Right ventricle myocardium inferior (tissue), 1 donor: ENCODE results near the gene PTPRN. TPM values are rescaled to one million over a fixed set of nuclear protein-coding genes. Genes with fewer than 3 reads are reported as not detected.
A peak's percentile ranks its signal among the peaks of the same experiment; 100 is the strongest.
"Not testable (repeated sequence)": the region's sequence is repeated elsewhere in the genome, so short reads cannot be mapped to it uniquely, and the experiment has no call there.

Source experiments
- ATAC-seq: fragments of 200-7000 bp; cut with Tn5 transposase; one replicate; pipeline ENCODE4 v1.9.1; 2020; ENCODE audit warnings: mild to moderate bottlenecking, moderate library complexity
- DNase-seq: peaks from one replicate; pipeline ENCODE4 v3.0.0; 2021; ENCODE audit errors: missing footprints
- intact Hi-C: fragments of 100-400 bp; cut with DNase I; formaldehyde crosslinking; loops from one replicate; pipeline ENCODE4 v1.11.0; 2022
- total RNA-seq: library from RNA; stranded (reverse); fragmentation: NEBNext Ultra II Directional; extraction: Animal tissue kit (Norgen Biotek cat#: 25700); gene quantifications from one replicate; pipeline ENCODE4 v1.2.1, GENCODE V29; 2021
- donor health status: DM: no; HTN: yes; CAD: no; lungs with severe emphysema.

The PTPRN gene
- total RNA-seq, 1 donor from 2014 or later: not detected

- intact Hi-C loops: loop anchor here (1.0 to 5.0 kb wide), 5 partner anchors 16 to 109 kb away; partner anchors contain the start of genes ANKZF1, ATG9A, CNPPD1 and DNPEP
- ATAC-seq (no peak), DNase-seq (no peak)
Measured at GRCh38 chr2:219278655-219279150, 30.5 kb downstream of the PTPRN start.

- intact Hi-C loops: loop anchor here (2.0 to 5.0 kb wide), 4 partner anchors 23 to 109 kb away; partner anchors contain the start of genes ANKZF1, ATG9A, CNPPD1 and DNPEP
- peak; percentile 91 for DNase-seq
- peak; percentile 15 for ATAC-seq
Measured at GRCh38 chr2:219277703-219278654, 31.2 kb downstream of the PTPRN start.

GRCh38 chr2:219274361-219274921 is 34.8 kb downstream of the PTPRN start:
- DNase-seq (no peak), ATAC-seq (no peak)
- intact Hi-C loops: no loop called here

DNA sequence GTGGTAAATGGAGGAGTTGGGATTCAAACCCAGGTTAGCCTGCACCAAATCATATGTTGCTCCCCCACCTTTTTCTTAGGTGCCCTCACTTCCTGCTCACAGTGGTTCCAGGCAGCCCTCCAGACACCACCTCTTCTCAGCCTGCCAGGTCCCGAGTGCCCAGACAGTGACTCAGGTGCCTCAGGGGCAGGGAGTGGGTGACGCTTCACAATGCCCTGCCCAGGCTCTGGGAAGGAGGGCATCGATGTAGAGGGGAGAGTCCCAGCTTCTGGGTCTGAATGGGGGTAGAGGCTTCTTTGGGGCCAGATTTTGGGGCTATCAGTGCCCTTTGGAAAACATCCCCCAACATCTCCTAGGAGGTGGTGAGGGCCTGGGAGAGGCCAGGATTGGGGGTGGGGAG is 35.3 kb downstream of the PTPRN start:
- ATAC-seq: no peak
- intact Hi-C loops: no loop called here
- no peak for DNase-seq

- ATAC-seq: no peak
- intact Hi-C loops: no loop called here
Measured at GRCh38 chr2:219272995-219273394, 36.2 kb downstream of the PTPRN start.

GRCh38 chr2:219272356-219272755 is 36.8 kb downstream of the PTPRN start:
- no peak for ATAC-seq
- DNase-seq: no peak
- intact Hi-C loops: no loop called here

More at GRCh38 chr2:219272995-219273394, 36.2 kb downstream of the PTPRN start:
- DNase-seq: no peak

DNA sequence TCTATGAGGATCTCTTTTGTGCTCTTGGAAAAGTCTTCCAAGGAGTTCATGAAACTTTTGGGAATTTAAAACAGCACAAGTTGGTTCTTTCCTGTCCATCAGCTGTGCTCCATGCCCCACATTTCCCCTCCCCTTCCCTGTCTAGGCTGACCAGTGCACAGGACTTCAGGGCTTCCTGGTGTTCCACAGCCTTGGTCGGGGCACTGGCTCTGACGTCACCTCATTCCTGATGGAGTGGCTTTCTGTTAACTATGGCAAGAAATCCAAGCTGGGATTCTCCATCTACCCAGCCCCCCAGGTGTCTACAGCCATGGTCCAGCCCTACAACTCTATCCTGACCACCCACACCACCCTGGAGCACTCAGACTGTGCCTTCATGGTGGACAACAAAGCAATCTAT is 38.2 kb downstream of the PTPRN start:
- no peak for ATAC-seq
- DNase-seq: no peak
- intact Hi-C loops: no loop called here

GRCh38 chr2:219270055-219270372 is 39.2 kb downstream of the PTPRN start:
- intact Hi-C loops: no loop called here

GRCh38 chr2:219269362-219270054 is 39.7 kb downstream of the PTPRN start:
- peak; percentile 49 for ATAC-seq

More at GRCh38 chr2:219270055-219270372, 39.2 kb downstream of the PTPRN start:
- DNase-seq (no peak), ATAC-seq (no peak)

GRCh38 chr2:219268294-219268693 is 40.9 kb downstream of the PTPRN start:
- DNase-seq (no peak), ATAC-seq (no peak)
- intact Hi-C loops: no loop called here

More at GRCh38 chr2:219269362-219270054, 39.7 kb downstream of the PTPRN start:
- DNase-seq: no peak
- intact Hi-C loops: no loop called here

GRCh38 chr2:219266886-219267285 is 42.3 kb downstream of the PTPRN start:
- DNase-seq (no peak), ATAC-seq (no peak)
- intact Hi-C loops: no loop called here

- ATAC-seq (no peak), DNase-seq (no peak)
- intact Hi-C loops: no loop called here
Measured at GRCh38 chr2:219266232-219266631, 43.0 kb downstream of the PTPRN start.

GRCh38 chr2:219261024-219261855 is 48.0 kb downstream of the PTPRN start:
- no peak for ATAC-seq
- intact Hi-C loops: no loop called here
- no peak for DNase-seq

DNA sequence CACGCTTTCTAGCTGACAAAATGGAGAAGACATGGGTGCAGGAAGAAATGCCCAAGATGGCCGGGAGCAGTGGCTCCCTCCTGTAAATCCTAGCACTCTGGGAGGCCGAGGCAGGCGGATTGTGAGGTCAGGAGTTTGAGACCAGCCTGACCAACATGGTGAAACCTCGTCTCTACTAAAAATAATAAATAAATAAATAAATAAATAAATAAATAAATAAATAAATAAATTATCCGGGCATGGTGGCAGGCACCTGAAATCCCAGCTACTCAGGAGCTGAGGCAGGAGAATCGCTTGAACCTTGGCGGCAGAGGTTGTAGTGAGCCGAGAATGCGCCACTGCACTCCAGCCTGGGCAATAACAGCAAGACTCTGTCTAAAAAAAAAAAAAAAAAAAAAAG is 50.3 kb downstream of the PTPRN start:
- ATAC-seq, DNase-seq, intact Hi-C loops: not testable (repeated sequence)

DNA sequence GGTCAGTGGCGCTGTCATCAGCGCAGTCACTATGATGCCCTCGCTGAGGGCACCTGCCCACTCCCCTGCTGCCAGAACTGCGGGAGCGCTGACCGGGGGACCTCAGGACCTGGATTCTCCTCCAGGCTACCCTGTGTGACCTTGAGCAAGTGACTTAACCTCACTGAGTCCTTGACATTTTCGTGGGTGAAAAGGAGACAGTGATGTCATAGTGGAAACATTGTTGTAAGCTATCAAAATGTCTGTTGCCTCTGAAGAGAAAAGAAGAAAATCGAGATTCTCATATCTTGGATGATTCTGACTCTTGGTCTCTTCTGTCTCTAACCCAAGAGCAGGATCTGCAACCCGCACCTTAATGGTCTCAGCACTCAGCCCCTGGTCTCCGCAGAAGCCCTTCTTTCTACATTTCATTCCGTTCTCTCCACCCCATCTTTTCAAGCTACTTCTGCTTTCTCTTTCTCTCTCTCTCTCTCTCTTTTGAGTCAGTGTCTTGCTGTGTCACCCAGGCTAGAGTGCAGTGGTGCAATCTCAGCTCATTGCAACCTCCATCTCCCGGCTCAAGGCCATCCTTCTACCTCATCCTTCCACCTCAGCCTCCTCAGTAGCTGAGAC is 54.5 kb downstream of the PTPRN start:
- DNase-seq (no peak), ATAC-seq (peak; percentile 5)
- intact Hi-C loops: loop anchor here (2.0 kb wide), 1 partner anchor 22 kb away; no protein-coding TSS in a partner anchor

- intact Hi-C loops: loop anchor here (2.0 kb wide), 3 partner anchors 23 to 77 kb away; partner anchors contain the start of gene CNPPD1
- ATAC-seq: peak; percentile 92
- DNase-seq: peak; percentile 95
Measured at GRCh38 chr2:219253753-219254589, 55.2 kb downstream of the PTPRN start, which contains the start of gene TUBA4A. Gene TUBA4A (minus strand): TSS chr2:219253918. CDS start chr2:219253858, 60 bp downstream.
